ENCODE measurements around the gene AMBRA1.

AMBRA1 gene

DNA sequence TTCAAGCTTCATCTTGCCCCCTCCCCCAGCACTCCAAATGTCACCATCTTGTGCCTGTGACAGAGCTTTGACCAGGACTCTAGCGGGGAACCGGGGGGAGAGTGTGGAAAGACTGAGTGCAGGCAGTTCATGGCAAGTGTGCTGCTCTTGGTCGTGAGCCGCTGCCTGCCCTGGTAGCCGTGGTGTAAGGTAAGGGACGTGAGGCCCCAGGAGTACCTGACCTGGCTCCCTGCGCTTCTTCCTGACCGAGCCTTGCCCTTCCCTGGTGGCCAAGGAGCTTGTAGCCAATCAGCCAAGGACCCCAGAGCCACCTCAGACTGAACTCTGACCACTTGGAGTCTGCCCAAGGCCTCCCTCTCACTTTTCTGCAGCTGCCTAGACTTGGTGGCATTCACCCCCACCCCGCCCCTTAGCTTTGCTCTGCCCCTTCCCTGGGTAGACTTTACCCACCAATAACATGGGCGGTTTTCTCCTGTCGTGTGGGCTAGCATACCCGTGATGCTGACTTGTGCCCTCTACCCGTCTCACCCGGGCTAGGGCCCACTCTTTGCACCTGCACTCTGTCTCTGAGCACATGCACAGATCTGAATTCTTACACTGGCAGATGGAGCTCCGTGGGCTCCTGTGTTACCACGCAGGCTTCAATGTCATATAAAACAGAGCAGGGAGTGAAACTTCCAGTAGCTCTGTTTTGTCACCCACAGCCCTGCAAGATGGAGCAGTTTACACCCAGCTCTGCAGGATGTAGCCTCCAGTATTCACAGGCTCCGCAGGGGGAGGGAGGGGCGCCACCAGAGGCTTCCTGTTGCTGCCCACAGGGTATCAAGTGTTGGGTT, 245.0 kb downstream of the AMBRA1 start:
- no peak for DNase-seq (ENCODE audit: low read depth, low spot score)

GRCh38 chr11:46347637-46348311, 246.0 kb downstream of the AMBRA1 start:
- DNase-seq (ENCODE audit: low read depth, low spot score), result no peak

DNA sequence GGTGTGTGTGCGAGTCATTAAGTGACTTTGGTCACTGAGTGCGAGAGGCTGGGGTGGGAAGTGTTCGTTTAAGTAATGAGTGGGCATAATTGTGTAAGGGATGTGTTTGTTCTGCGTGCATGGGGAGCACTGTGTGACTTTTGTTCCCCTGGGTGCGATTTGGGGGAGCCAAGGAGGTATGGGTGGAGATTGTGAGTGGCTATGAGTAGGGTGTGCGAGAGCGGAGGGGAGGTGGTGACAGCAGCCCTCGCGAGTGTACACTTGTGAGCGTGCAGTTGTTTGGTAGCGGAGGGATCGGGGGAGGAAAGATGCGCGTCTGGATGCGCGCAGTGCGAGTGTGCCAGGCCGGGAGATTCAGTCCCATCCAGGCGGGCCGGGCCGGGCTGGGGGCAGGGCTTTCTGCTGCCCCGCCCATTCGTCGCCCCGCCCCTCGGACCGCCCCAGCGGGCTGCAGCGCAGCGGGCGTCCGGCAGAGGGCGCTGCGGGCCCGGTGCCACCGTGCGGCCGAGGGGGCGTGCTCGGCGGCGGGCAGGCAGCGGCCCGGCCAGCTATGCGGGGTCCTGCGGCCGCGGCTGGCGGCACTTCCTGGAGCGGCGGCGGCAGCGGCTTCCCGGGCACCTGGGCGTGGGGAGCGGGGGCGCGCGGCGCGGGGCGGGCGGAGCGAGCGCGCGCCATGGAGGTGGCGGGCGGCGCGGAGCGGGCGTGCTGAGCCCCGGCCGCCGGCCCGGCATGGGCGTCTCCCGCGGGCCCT, 246.8 kb downstream of the AMBRA1 start, which contains the start of gene DGKZ:
Gene DGKZ, plus strand, starts transcription at position 578 of the 751 bp plus-strand sequence. CDS start 197 bp downstream, outside the sequence.
- no peak for DNase-seq (ENCODE audit: low read depth, low spot score)
